ENCODE results near the gene ZFAND6. TPM values are rescaled to one million over a fixed set of nuclear protein-coding genes. Genes with fewer than 3 reads are reported as not detected.
"Not testable (repeated sequence)": the region's sequence is repeated elsewhere in the genome, so short reads cannot be mapped to it uniquely, and the experiment has no call there.

ZFAND6 gene
- total and polyA plus RNA-seq, 10 donors, result 68.0 to 154 (median 89.2) TPM

- Histone ChIP-seq H3K4me1 (peaks cover 0 to 4% (median 0%) of the 10 kb centered on the region in 6 donors), H3K4me3 (no peak overlapping the region), H3K27me3 (replicated peaks in 1 of 7) (no peaks in the 10 kb centered on the region), H3K27ac (no peak overlapping the region), H3K9me3 (no peaks in the 10 kb centered on the region), H3K36me3 (peaks cover 0 to 80% (median 38%) of the 10 kb centered on the region in 6 donors)
- DNase-seq, result no peak
- intact Hi-C loops (cut with DNase I; ENCODE audit: low total_unique reads), result no loop called here
- 69 to 86% (median 76%) methylated on average over 6 of the region's 6 CpGs for WGBS, 5 donors
- no peak for TF ChIP-seq POLR2AphosphoS5 (IDR thresholded peaks at IDR 0.05)
These were observed 63.6 kb downstream of the ZFAND6 start for GRCh38 chr15:80123034-80123433.

GRCh38 chr15:80127253-80127652, 67.8 kb downstream of the ZFAND6 start:
- intact Hi-C loops (cut with DNase I; ENCODE audit: low total_unique reads); H3K4me1 ChIP-seq; DNase-seq; H3K9me3 ChIP-seq; H3K27me3 ChIP-seq (replicated peaks in 1 of 7); H3K4me3 ChIP-seq; H3K27ac ChIP-seq: not testable (repeated sequence)
- H3K36me3 ChIP-seq, result peaks cover 0 to 93% (median 37%) of the 10 kb centered on the region in 6 donors
- 95 to 99% (median 97%) methylated on average over 6 of the region's 6 CpGs for WGBS, 5 donors

- H3K4me1 ChIP-seq, result no peaks in the 10 kb centered on the region
- no peaks in the 10 kb centered on the region for H3K27me3 ChIP-seq (replicated peaks in 1 of 7)
- 37 to 46% (median 39%) methylated on average over 2 of the region's 2 CpGs for WGBS, 5 donors
- H3K9me3 ChIP-seq, result no peaks in the 10 kb centered on the region
- H3K36me3 ChIP-seq, result peaks cover 0 to 93% (median 36%) of the 10 kb centered on the region in 6 donors
- TF ChIP-seq CTCF (IDR thresholded peaks at IDR 0.05 in 8 of 11, conservative IDR thresholded peaks at IDR 0.05 in 3 of 11) (no peak), POLR2A (IDR thresholded peaks at IDR 0.05) (no peak), POLR2AphosphoS5 (IDR thresholded peaks at IDR 0.05) (no peak)
- DNase-seq, result no peak
- no peak overlapping the region for H3K4me3 ChIP-seq
- intact Hi-C loops (cut with DNase I; ENCODE audit: low total_unique reads), result no loop called here
- H3K27ac ChIP-seq, result no peak overlapping the region
These were observed 68.4 kb downstream of the ZFAND6 start for GRCh38 chr15:80127911-80128310.

GRCh38 chr15:80132382-80132781, 72.9 kb downstream of the ZFAND6 start:
- TF ChIP-seq POLR2A (IDR thresholded peaks at IDR 0.05), result no peak
- no peak for TF ChIP-seq POLR2AphosphoS5 (IDR thresholded peaks at IDR 0.05)
- TF ChIP-seq CTCF (IDR thresholded peaks at IDR 0.05 in 8 of 11, conservative IDR thresholded peaks at IDR 0.05 in 3 of 11), result no peak
- no peak overlapping the region for H3K27ac ChIP-seq
- H3K36me3 ChIP-seq, result peaks cover 0 to 93% (median 35%) of the 10 kb centered on the region in 6 donors
- WGBS, 5 donors, result 93 to 98% (median 96%) methylated on average over 3 of the region's 3 CpGs
- H3K9me3 ChIP-seq, result no peaks in the 10 kb centered on the region
- intact Hi-C loops (cut with DNase I; ENCODE audit: low total_unique reads), result no loop called here
- H3K27me3 ChIP-seq (replicated peaks in 1 of 7), result no peaks in the 10 kb centered on the region
- DNase-seq, result no peak
- H3K4me1 ChIP-seq, result no peaks in the 10 kb centered on the region
- no peak overlapping the region for H3K4me3 ChIP-seq

- Histone ChIP-seq H3K4me3 (no peak overlapping the region), H3K4me1 (peaks cover 0 to 5% (median 0%) of the 10 kb centered on the region in 6 donors), H3K9me3 (no peaks in the 10 kb centered on the region), H3K27me3 (replicated peaks in 1 of 7) (no peaks in the 10 kb centered on the region), H3K36me3 (peaks cover 0 to 71% (median 29%) of the 10 kb centered on the region in 6 donors), H3K27ac (no peak overlapping the region)
- 93 to 98% (median 95%) methylated on average over 3 of the region's 3 CpGs for WGBS, 5 donors
- no peak for DNase-seq
- intact Hi-C loops (cut with DNase I; ENCODE audit: low total_unique reads), result no loop called here
- TF ChIP-seq POLR2A (IDR thresholded peaks at IDR 0.05) (no peak), POLR2AphosphoS5 (IDR thresholded peaks at IDR 0.05) (no peak), CTCF (IDR thresholded peaks at IDR 0.05 in 8 of 11, conservative IDR thresholded peaks at IDR 0.05 in 3 of 11) (no peak)
These were observed 77.4 kb downstream of the ZFAND6 start for GRCh38 chr15:80136854-80137253.
